Measurements from ENCODE around the gene NKD2.

Gene NKD2

DNA sequence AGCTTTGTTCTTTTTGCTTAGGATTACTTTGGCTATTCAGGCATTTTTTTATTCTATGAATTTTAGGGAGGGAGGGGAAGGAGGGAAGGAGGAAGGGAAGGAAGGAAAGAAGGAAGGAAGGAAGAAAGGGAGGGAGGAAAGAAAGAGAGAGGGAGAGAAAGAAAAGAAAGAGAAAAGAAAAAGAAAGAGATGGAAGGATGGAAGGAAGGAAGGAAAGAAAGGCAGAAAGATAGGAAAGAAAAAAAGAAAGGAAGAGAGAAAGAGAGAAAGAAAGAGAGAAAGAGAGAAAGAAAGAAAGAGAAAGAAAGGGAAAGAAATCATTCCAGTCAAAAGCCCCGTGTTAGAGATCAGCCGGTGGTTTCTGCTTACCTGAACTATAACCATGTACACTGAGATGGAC is 20.8 kb upstream of the NKD2 start:
- no peak for DNase-seq (ENCODE audit: extremely low read depth, low read depth)
- TF ChIP-seq, protein P1, sequence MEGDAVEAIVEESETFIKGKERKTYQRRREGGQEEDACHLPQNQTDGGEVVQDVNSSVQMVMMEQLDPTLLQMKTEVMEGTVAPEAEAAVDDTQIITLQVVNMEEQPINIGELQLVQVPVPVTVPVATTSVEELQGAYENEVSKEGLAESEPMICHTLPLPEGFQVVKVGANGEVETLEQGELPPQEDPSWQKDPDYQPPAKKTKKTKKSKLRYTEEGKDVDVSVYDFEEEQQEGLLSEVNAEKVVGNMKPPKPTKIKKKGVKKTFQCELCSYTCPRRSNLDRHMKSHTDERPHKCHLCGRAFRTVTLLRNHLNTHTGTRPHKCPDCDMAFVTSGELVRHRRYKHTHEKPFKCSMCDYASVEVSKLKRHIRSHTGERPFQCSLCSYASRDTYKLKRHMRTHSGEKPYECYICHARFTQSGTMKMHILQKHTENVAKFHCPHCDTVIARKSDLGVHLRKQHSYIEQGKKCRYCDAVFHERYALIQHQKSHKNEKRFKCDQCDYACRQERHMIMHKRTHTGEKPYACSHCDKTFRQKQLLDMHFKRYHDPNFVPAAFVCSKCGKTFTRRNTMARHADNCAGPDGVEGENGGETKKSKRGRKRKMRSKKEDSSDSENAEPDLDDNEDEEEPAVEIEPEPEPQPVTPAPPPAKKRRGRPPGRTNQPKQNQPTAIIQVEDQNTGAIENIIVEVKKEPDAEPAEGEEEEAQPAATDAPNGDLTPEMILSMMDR (IDR thresholded peaks at IDR 0.05; ENCODE audit: low read depth, low read length), result no peak

DNA sequence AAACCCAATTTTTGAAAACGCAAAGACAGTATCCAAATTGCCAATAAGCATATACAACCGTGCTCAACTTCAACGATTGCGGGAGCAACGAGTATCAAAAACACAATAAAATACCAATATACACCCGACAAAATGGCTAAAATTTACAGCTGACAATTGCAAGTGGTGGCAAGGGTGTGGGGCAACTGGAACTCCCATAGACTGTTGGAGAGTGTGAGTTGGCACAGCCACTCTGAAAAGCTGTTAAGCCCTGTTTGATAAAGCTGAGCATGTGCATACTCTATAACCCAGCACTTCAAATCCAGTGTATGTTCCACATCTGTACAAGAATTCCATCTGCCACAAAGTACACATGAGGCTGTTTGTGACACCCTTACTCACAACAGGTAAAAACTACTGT is 20.3 kb upstream of the NKD2 start:
- TF ChIP-seq, protein P1 (IDR thresholded peaks at IDR 0.05; ENCODE audit: low read depth, low read length), result no peak
- DNase-seq (ENCODE audit: extremely low read depth, low read depth), result no peak

DNA sequence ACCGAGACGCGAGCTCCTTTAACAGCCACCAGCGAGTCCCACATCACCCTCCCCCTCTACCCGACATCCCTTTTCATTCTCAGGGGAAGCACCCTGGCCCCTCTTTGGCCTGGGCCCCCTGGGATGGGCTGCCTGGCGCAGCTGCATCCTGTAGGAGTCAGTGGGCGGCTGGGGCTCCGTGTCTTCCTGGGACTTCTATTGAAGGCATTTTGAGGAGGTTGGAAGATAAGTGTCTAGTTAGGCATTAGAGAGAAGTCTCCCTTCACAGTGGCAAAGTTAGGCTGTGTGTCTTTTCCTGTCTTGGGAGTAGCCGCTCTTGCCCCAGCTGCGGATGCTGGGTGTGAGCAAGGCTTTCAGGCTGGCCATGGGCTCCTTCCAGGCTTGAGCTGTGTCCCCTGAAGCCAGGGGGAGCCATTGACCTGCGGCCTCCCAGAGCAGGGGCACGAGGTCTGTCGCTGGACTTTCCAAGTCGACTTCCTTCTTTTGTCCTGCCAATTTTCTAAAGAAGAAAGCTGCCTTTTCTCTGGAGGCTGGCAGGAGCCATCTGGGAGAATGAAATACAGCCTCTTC is 18.6 kb upstream of the NKD2 start:
- TF ChIP-seq, protein P1 (IDR thresholded peaks at IDR 0.05; ENCODE audit: low read depth, low read length), result no peak; the same call in none of the 2 replicates
- no peak for DNase-seq (ENCODE audit: extremely low read depth, low read depth)

DNA sequence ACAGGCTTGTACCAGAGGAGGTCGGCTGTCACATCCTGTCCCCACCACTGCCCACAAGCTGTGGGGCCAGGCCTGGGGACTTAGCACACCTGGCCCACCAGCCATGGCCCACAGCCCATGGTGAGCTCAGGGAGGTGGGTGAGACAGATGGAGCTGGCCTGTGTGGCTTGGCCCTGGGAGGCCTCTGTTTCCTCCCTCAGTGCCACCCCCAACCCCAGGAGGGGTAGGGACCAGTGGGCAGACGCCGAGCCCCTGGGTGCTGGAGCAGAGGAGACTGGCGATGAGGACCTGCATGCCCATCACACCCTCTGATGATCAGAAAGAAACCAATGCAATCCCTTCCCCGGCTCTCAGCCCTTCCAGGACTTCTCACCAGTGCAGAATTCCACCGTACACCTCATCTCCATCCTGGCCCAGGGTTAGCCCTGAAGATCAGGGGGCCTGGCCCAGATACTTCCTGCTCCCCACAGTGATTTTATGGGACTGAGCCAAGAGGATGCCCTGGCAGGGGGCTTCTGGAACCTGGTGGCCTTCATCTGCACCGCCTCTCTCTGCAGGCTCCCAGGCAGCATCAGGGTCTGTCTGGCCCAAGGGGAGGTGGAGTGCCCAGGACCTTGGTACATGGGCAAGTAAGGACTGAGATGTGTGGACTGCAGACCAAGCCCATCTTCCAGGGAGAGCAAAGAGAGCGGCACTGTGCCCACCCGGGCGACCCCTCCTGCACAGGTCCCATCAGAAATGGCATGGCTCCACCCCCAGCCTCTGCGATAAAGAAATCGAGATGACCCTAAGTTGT is 16.9 kb upstream of the NKD2 start:
- DNase-seq (ENCODE audit: extremely low read depth, low read depth), result no peak
- TF ChIP-seq, protein P1 (IDR thresholded peaks at IDR 0.05; ENCODE audit: low read depth, low read length), result no peak

DNA sequence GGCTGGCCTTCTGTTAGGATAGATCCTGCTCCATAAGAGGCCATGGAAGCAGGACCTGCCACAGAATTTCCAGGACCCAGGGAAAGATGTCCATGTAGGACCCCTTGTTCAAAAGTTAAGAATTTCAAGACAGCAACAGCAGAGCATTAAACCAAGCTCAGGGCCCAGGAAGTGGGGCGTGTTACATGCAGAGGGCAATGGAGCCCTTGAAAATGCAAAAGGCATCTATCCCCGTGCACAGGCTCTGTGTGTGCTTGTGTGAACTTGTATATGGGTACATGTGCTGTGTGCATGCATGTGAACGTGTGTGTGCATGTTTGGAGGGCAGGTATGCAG is 14.4 kb upstream of the NKD2 start:
- TF ChIP-seq, protein P1 (IDR thresholded peaks at IDR 0.05; ENCODE audit: low read depth, low read length), result no peak
- DNase-seq (ENCODE audit: extremely low read depth, low read depth), result no peak

DNA sequence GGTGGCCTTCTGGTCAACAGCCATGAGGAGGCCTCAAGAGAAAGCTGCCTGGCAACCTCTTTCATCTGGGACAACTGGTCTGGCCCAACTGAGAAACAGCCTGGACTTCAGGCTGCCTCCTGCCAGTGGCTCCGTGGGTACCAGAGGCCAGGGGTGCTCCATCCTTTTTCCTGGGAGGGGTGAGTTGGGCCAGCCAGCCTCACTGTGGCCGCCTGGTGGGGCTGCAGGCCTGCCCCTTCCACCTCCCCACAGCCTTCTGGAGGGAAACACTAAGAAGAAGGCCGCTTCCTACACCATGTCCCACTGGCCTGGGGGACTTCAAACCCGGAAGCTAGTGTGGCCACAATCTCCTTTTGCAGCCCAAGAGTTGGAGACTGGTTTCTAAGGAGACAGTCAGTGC is 13.8 kb upstream of the NKD2 start:
- TF ChIP-seq, protein P1 (IDR thresholded peaks at IDR 0.05; ENCODE audit: low read depth, low read length), result no peak
- no peak for DNase-seq (ENCODE audit: extremely low read depth, low read depth)

DNA sequence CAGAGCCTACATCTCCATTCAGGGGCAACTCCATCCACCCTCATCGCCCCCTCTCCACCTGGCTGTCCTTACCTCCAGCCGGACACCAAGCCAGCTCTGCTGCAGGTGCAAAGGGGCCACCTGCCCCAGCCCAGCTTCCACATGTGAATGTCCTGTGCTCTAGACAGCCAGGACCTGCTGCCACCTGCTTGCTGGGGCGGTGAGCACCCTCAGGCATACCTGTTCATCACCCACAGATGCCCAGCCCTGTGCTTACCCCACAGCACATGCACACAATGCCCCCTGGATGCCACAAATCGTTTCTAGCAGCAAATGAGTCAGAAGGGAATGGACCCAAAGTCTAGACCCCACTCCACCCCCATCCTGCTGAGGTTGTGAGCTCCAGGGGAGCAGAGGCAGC is 13.3 kb upstream of the NKD2 start:
- no peak for DNase-seq (ENCODE audit: extremely low read depth, low read depth)
- TF ChIP-seq, protein P1 (IDR thresholded peaks at IDR 0.05; ENCODE audit: low read depth, low read length), result no peak

Data from AG09319 (cell line).